Neuronal stem cell (in vitro differentiated cells): ENCODE results near the gene SIDT1.

Experiments used
- DNase-seq: peaks from one replicate; pipeline ENCODE4 v3.0.0-alpha.2; 2013; ENCODE audit warnings: low spot score
- H2AFZ ChIP-seq: one replicate; pipeline ENCODE4 v1.6.1; 2013; ENCODE audit warnings: mild to moderate bottlenecking, low read length, inconsistent platforms
- H2AK5ac ChIP-seq: 2 replicates; pipeline ENCODE4 v1.6.1; 2013; ENCODE audit warnings: low read depth, mild to moderate bottlenecking, inconsistent platforms, low read length, moderate library complexity, mixed read lengths
- H2BK120ac ChIP-seq: 2 replicates; pipeline ENCODE4 v1.6.1; 2013; ENCODE audit warnings: low read depth, mild to moderate bottlenecking, inconsistent platforms, low read length, moderate library complexity, mixed read lengths
- H2BK12ac ChIP-seq: one replicate; pipeline ENCODE4 v1.6.1; 2013; ENCODE audit warnings: low read length, inconsistent platforms
- H2BK15ac ChIP-seq: 2 replicates; pipeline ENCODE4 v1.6.1; 2013; ENCODE audit warnings: mild to moderate bottlenecking, low read length, inconsistent platforms, mixed read lengths
- H2BK5ac ChIP-seq: one replicate; pipeline ENCODE4 v1.6.1; 2013; ENCODE audit warnings: inconsistent platforms, mild to moderate bottlenecking, low read length, moderate library complexity
- H3K14ac ChIP-seq: one replicate; pipeline ENCODE4 v1.6.1; 2013; ENCODE audit warnings: low read length, inconsistent platforms
- H3K18ac ChIP-seq: 2 replicates; pipeline ENCODE4 v1.6.1; 2013; ENCODE audit warnings: low read length, inconsistent platforms
- H3K23ac ChIP-seq: 2 replicates; pipeline ENCODE4 v1.6.1; 2013; ENCODE audit warnings: low read depth, mild to moderate bottlenecking, mixed read lengths, low read length, inconsistent platforms; ENCODE audit not compliant: poor library complexity
- H3K27ac ChIP-seq: replicated peaks from 3 replicates; pipeline ENCODE4 v1.5.1; 2013; ENCODE audit warnings: low read length, inconsistent platforms
- H3K27me3 ChIP-seq, 3 experiments: 2 replicates each; pipeline ENCODE4 v1.6.1; 2013; ENCODE audit warnings: low read length in 3 of 3, mild to moderate bottlenecking in 2 of 3, inconsistent platforms in 1 of 3, low read depth in 1 of 3, mixed read lengths in 1 of 3, moderate library complexity in 1 of 3; ENCODE audit not compliant: control insufficient read depth in 3 of 3, insufficient read depth in 3 of 3
- H3K36me3 ChIP-seq, 2 donors: replicated peaks in 1 of 2; 2 replicates each; pipeline ENCODE4 v1.6.1; 2013; ENCODE audit warnings: low read length in 2 of 2; ENCODE audit not compliant: control insufficient read depth in 2 of 2, insufficient read depth in 2 of 2
- H3K4ac ChIP-seq: 2 replicates; pipeline ENCODE4 v1.6.1; 2013; ENCODE audit warnings: inconsistent platforms, mild to moderate bottlenecking, low read length, moderate library complexity
- H3K4me1 ChIP-seq, 2 donors: 1 replicate in 1 of 2; 2 replicates in 1 of 2; pipeline ENCODE4 v1.6.1; 2013; ENCODE audit warnings: low read length in 2 of 2, low read depth in 1 of 2; ENCODE audit not compliant: control insufficient read depth in 2 of 2, insufficient read depth in 1 of 2
- H3K4me2 ChIP-seq: one replicate; pipeline ENCODE4 v1.6.1; 2013; ENCODE audit warnings: mild to moderate bottlenecking, low read length, inconsistent platforms; ENCODE audit not compliant: insufficient read depth, poor library complexity, severe bottlenecking
- H3K4me3 ChIP-seq, 2 donors: 2 replicates each; pipeline ENCODE4 v1.5.1; 2013; ENCODE audit warnings: low read length in 2 of 2, mild to moderate bottlenecking in 2 of 2, inconsistent platforms in 1 of 2, moderate library complexity in 1 of 2
- H3K79me1 ChIP-seq: one replicate; pipeline ENCODE4 v1.6.1; 2013; ENCODE audit warnings: low read depth, mild to moderate bottlenecking, inconsistent platforms, low read length, moderate library complexity
- H3K9ac ChIP-seq: one replicate; pipeline ENCODE4 v1.6.1; 2013; ENCODE audit warnings: mild to moderate bottlenecking, low read depth, low read length, inconsistent platforms; ENCODE audit not compliant: poor library complexity
- H3K9me3 ChIP-seq, 2 donors: replicated peaks in 1 of 2; 2 replicates each; pipeline versions ENCODE3 to v1.6.1; 2013; ENCODE audit warnings: low read length in 2 of 2, mild to moderate bottlenecking in 2 of 2, inconsistent platforms in 1 of 2, low read depth in 1 of 2, mixed read lengths in 1 of 2, moderate library complexity in 1 of 2; ENCODE audit not compliant: control insufficient read depth in 2 of 2, insufficient read depth in 1 of 2
- H4K8ac ChIP-seq: one replicate; pipeline ENCODE4 v1.6.1; 2013; ENCODE audit warnings: low read depth, mild to moderate bottlenecking, inconsistent platforms, low read length, moderate library complexity
- H4K91ac ChIP-seq: one replicate; pipeline ENCODE4 v1.6.1; 2013; ENCODE audit warnings: low read length, low read depth, mild to moderate bottlenecking, inconsistent platforms; ENCODE audit not compliant: poor library complexity
- WGBS, 2 donors: extraction: QIAGEN DNeasy Blood & Tissue Kit; methylation state at CpG; one replicate each; pipeline ENCODE4 v1.1.7; 2013; ENCODE audit warnings: missing lambda C conversion rate in 2 of 2, mixed read lengths in 1 of 2; ENCODE audit not compliant: insufficient read length in 2 of 2, insufficient replicate concordance in 1 of 2; ENCODE audit errors: extremely low coverage in 2 of 2; 5-methylcytosine and 5-hydroxymethylcytosine counted together

Gene SIDT1

DNA sequence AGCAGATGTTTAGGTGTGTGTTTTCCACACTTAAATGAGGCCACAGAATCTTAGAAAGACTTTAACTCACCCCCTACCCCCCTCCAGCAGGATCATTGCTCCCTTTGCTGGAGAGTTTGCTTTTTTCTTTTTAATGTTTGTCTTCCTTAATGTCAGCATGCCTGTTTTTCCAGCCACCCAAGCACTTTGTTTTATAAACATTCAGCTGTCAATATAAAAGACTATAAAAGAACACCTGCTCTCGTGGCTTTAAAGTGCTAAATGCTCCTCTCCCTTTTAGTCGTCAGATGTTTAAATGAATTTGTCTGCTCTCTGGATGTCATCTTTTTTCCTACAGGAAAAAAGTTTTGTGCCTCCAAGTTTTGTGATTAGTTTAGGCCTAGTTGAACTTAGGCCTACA is 61.7 kb downstream of the SIDT1 start:
- H3K4me1 ChIP-seq, result peaks cover 0 to 2% of the 10 kb centered on the region in 2 donors
- no peak overlapping the region for H3K23ac ChIP-seq
- H2BK5ac ChIP-seq, result no peak overlapping the region
- H3K4me2 ChIP-seq, result no peak overlapping the region
- no peak overlapping the region for H2BK12ac ChIP-seq
- H2AFZ ChIP-seq, result no peak overlapping the region
- no peak for DNase-seq
- H2BK15ac ChIP-seq, result no peak overlapping the region
- H3K9me3 ChIP-seq, result no peaks in the 10 kb centered on the region
- H3K18ac ChIP-seq, result no peak overlapping the region
- H2BK120ac ChIP-seq, result no peak overlapping the region
- no peak overlapping the region for H3K9ac ChIP-seq
- H3K14ac ChIP-seq, result no peak overlapping the region
- H3K27me3 ChIP-seq, result peaks cover 0 to 3% (median 0%) of the 10 kb centered on the region in 3 experiments
- H3K4me3 ChIP-seq, result no peak overlapping the region
- no peak overlapping the region for H4K8ac ChIP-seq
- H3K27ac ChIP-seq, result no peak overlapping the region
- WGBS, 2 donors, result no CpG with 5 or more reads among the region's 2 CpGs
- H3K36me3 ChIP-seq, result no peaks in the 10 kb centered on the region
- no peaks in the 10 kb centered on the region for H3K79me1 ChIP-seq
- no peak overlapping the region for H4K91ac ChIP-seq
- no peak overlapping the region for H2AK5ac ChIP-seq
- H3K4ac ChIP-seq, result no peak overlapping the region

DNA sequence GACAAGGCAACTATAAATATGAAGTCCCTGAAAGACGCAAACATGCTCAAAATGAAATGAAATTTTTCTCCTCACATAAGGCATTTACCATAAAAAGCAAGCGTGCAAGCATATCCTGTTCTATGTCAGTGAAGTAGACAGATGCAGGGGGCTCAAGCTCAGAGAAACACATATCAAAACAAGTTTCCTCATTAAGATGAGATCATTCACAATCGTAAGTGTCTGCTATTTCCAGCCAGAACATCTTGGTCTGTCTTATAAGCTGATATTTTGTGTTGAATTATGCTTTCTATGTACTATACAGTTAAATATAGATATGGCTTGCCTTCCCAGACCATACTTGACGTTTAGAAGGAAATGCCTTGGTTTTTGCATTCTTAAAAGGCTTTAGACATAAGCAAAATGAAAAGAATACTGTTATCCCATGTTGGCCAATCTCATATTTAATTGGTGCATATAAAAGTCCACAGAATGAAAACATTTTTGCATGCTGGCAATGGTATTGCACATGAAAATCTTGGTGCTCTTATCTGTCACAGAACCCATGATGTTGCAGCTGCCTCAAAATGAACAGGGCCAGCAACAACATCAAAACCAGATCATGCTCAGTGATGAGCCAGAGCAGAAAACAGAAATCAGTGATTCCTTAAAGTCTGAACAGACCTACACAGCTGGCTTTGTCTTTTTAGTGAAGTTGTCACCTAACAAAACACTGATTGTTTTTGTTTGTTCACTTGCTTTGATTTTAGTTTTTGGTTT is 65.4 kb downstream of the SIDT1 start:
- Histone ChIP-seq H3K27ac (no peak overlapping the region), H3K9me3 (no peaks in the 10 kb centered on the region), H3K4me2 (no peak overlapping the region), H3K9ac (no peak overlapping the region), H3K79me1 (no peaks in the 10 kb centered on the region), H4K8ac (no peak overlapping the region), H3K18ac (no peak overlapping the region), H3K27me3 (peaks cover 0 to 3% (median 0%) of the 10 kb centered on the region in 3 experiments), H2BK120ac (no peak overlapping the region), H3K36me3 (no peaks in the 10 kb centered on the region), H3K4me3 (no peak overlapping the region), H3K23ac (no peak overlapping the region), H2AK5ac (no peak overlapping the region), H3K4me1 (peaks cover 0 to 1% of the 10 kb centered on the region in 2 donors), H2BK5ac (no peak overlapping the region), H2BK15ac (no peak overlapping the region), H2BK12ac (no peak overlapping the region), H4K91ac (no peak overlapping the region), H2AFZ (no peak overlapping the region), H3K4ac (no peak overlapping the region), H3K14ac (no peak overlapping the region)
- no peak for DNase-seq
- no CpG with 5 or more reads among the region's 4 CpGs for WGBS, 2 donors

DNA sequence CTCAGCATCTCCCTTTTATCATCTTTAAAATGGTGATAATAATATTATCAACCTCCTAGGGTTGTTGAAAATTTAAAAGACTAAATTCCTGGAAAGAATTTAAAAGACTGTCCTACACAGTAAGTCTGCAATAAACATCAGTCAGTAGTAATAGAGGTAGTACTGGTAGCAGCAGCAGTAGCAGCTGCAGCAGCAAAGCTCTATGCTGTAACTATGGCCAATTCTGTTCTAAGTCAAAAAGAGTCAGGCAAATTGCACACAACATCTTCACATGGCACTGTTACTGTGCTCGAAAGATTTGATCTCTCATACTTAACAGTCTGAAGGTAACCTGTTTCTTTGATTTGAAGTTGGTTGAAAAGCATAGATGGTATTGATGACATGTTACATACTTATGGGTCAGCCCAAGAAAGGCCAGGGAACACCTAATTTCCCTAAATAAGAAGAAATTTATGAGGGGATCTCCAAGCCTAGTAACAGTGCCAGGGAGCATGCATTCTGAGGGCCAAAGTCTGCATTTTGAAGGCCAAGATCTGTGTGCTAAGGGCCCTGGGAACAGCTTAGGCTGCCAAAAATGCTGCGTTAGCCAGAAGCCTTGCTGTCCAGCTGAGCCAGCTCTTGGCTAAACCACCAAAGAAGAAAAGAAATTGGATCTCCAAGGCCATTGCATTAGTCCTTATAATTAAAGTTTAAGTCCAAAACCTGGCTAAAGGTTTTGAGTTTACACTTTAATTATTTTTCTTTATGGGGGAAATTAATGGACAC is 68.2 kb downstream of the SIDT1 start:
- Histone ChIP-seq H3K4me3 (no peak overlapping the region), H3K79me1 (no peaks in the 10 kb centered on the region), H3K36me3 (no peaks in the 10 kb centered on the region), H3K27me3 (no peaks in the 10 kb centered on the region), H3K4me1 (peaks cover 0 to 1% of the 10 kb centered on the region in 2 donors), H3K23ac (no peak overlapping the region), H4K8ac (no peak overlapping the region), H2BK12ac (no peak overlapping the region), H3K18ac (no peak overlapping the region), H2BK15ac (no peak overlapping the region), H3K4ac (no peak overlapping the region), H2AK5ac (no peak overlapping the region), H2AFZ (no peak overlapping the region), H2BK5ac (no peak overlapping the region), H3K14ac (no peak overlapping the region), H4K91ac (no peak overlapping the region), H3K9ac (no peak overlapping the region), H3K4me2 (no peak overlapping the region), H3K27ac (no peak overlapping the region), H3K9me3 (no peaks in the 10 kb centered on the region), H2BK120ac (no peak overlapping the region)
- DNase-seq, result no peak
- no CpG with 5 or more reads among the region's 2 CpGs for WGBS, 2 donors

DNA sequence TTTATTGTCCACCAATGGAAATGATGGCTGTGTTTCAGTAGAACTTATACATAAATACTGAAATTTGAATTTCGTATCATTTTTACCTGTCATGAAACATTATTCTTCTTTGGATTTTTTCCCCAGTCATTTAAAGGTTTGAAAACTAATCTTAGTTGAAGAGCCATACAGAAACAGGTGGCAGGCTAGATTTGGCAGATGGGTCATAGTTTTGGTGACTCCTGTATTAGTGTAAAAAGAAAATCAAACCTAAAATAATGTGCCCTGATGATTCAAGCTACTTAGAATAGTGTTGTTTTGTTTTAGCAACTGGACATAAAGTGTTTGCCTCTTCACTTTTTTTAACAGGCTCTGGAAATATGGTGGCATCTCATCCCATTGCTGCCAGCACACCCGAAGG is 68.9 kb downstream of the SIDT1 start:
- no peak for DNase-seq
- Histone ChIP-seq H4K91ac (no peak overlapping the region), H3K4me1 (peaks cover 0 to 1% of the 10 kb centered on the region in 2 donors)

More for the DNA sequence above, 68.9 kb downstream of the SIDT1 start:
- H3K79me1 ChIP-seq, result no peaks in the 10 kb centered on the region
- H3K4ac ChIP-seq, result no peak overlapping the region
- no peak overlapping the region for H3K27ac ChIP-seq
- H3K27me3 ChIP-seq, result no peaks in the 10 kb centered on the region
- H2AFZ ChIP-seq, result no peak overlapping the region
- no peaks in the 10 kb centered on the region for H3K36me3 ChIP-seq
- no peak overlapping the region for H3K14ac ChIP-seq
- H3K23ac ChIP-seq, result no peak overlapping the region
- H3K9ac ChIP-seq, result no peak overlapping the region
- H3K4me3 ChIP-seq, result no peak overlapping the region
- no peak overlapping the region for H2BK15ac ChIP-seq
- H4K8ac ChIP-seq, result no peak overlapping the region
- WGBS, 2 donors, result no CpG with 5 or more reads among the region's 2 CpGs
- H2BK120ac ChIP-seq, result no peak overlapping the region
- H3K4me2 ChIP-seq, result no peak overlapping the region
- no peaks in the 10 kb centered on the region for H3K9me3 ChIP-seq
- no peak overlapping the region for H3K18ac ChIP-seq
- H2BK5ac ChIP-seq, result no peak overlapping the region
- H2BK12ac ChIP-seq, result no peak overlapping the region
- no peak overlapping the region for H2AK5ac ChIP-seq
